BLaER1 treated with 17β-estradiol and CSF1 and Interleukin-3, amounts not matched to agents 10 nM and 100 nM (cell line): Measurements from ENCODE around the gene WNT11.

ENCODE experiments used
- H3K27ac ChIP-seq, 11 experiments: shearing (Covaris generic); formaldehyde crosslinking; 2 replicates each; pipeline ENCODE4 v1.8.1; 2022
- H3K27me3 ChIP-seq, 11 experiments: shearing (Covaris generic); formaldehyde crosslinking; 2 replicates each; pipeline ENCODE4 v1.8.1; 2022
- H3K36me3 ChIP-seq, 11 experiments: shearing (Covaris generic); formaldehyde crosslinking; 2 replicates each; pipeline ENCODE4 v1.8.1; 2022
- H3K4me1 ChIP-seq, 10 experiments: shearing (Covaris generic); formaldehyde crosslinking; 2 replicates each; pipeline ENCODE4 v1.8.1; 2022
- H3K4me2 ChIP-seq, 11 experiments: shearing (Covaris generic); formaldehyde crosslinking; 2 replicates each; pipeline ENCODE4 v1.8.1; 2022
- H3K4me3 ChIP-seq, 10 experiments: shearing (Covaris generic); formaldehyde crosslinking; 2 replicates each; pipeline ENCODE4 v1.8.1; 2022
- H3K9ac ChIP-seq, 11 experiments: shearing (Covaris generic); formaldehyde crosslinking; 2 replicates each; pipeline ENCODE4 v1.8.1; 2022
- H3K9me3 ChIP-seq, 11 experiments: shearing (Covaris generic); formaldehyde crosslinking; replicated peaks in 1 of 11; 2 replicates each; pipeline ENCODE4 v1.8.1; 2022
- H4K20me1 ChIP-seq, 11 experiments: shearing (Covaris generic); formaldehyde crosslinking; 2 replicates each; pipeline ENCODE4 v1.8.1; 2022
- Cebpa-rat ChIP-seq, 11 experiments: shearing (Covaris generic); IDR thresholded peaks; 2 replicates each; pipeline ENCODE4 v1.8.1; 2022

The WNT11 gene

DNA sequence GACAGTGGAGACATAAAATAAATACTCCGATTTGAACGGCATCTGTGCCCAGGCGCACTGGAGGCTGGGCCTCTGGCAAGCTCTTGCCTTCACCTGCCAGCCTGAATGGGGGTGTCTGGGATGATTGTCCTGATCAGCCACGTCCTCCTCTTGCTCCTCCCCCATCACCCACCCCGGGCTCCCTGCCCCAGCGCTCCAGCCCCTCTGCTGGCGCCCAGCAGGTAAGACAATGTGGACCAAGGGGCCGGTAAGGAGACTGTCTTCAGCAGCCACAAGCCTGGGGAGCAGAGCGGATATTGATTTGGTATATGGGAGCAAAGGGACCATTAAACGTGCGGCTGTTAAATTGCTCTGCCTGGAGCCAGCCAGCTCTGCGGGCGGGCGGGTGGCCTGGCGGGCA is 24.9 kb downstream of the WNT11 start:
- no peaks in the 10 kb centered on the region for H3K9me3 ChIP-seq
- peaks cover 12 to 36% (median 25%) of the 10 kb centered on the region in 10 experiments; a peak in 19 of 20 replicates for H3K4me1 ChIP-seq
- H3K9ac ChIP-seq = no peak overlapping the region
- no peak overlapping the region for H3K27ac ChIP-seq
- no peaks in the 10 kb centered on the region for H3K36me3 ChIP-seq
- no peak overlapping the region for H3K4me3 ChIP-seq
- no peak overlapping the region for H3K4me2 ChIP-seq
- H3K27me3 ChIP-seq = no peaks in the 10 kb centered on the region
- no peaks in the 10 kb centered on the region for H4K20me1 ChIP-seq
- TF ChIP-seq Cebpa-rat (IDR thresholded peaks at IDR 0.05) = no peak

- Histone ChIP-seq H3K9ac (no peak overlapping the region), H3K4me2 (peak overlapping the region in 8 of 11 experiments; percentile 12 to 61 (median 36); a peak in 12 of 22 replicates), H3K27ac (no peak overlapping the region), H3K9me3 (no peaks in the 10 kb centered on the region), H3K36me3 (no peaks in the 10 kb centered on the region), H4K20me1 (no peaks in the 10 kb centered on the region), H3K27me3 (no peaks in the 10 kb centered on the region), H3K4me1 (peaks cover 0 to 26% (median 18%) of the 10 kb centered on the region in 10 experiments; a peak in 16 of 20 replicates), H3K4me3 (no peak overlapping the region)
- no peak for TF ChIP-seq Cebpa-rat (IDR thresholded peaks at IDR 0.05)
Measured at GRCh38 chr11:76179147-76179546, 27.2 kb downstream of the WNT11 start.

DNA sequence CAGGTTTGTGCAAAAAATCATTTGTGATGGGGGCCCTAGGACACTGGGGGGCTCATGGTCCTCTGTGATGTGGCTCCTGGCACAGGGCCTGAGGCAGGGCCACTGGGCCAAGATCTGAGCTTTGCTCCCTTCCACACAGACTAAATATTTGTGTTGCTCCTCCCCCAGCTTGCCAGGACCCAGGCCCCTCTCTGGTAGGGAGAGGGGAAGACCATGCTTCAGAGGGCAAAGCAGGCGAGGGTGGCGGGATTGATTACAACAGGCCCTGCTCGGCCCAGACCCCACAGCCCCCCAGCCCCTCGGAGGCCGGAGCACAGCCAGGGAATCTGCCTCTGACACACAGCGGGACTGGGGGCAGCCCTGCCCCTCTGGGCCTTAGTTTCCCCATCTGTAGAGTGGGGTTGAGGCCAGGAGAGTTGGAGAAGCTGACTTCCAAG is 29.0 kb downstream of the WNT11 start:
- Histone ChIP-seq H3K4me3 (no peak overlapping the region), H3K36me3 (no peaks in the 10 kb centered on the region), H3K9me3 (no peaks in the 10 kb centered on the region), H3K9ac (no peak overlapping the region), H3K4me2 (no peak overlapping the region), H4K20me1 (no peaks in the 10 kb centered on the region), H3K27me3 (no peaks in the 10 kb centered on the region), H3K4me1 (peaks cover 0 to 25% (median 18%) of the 10 kb centered on the region in 10 experiments; a peak in 13 of 20 replicates), H3K27ac (no peak overlapping the region)
- TF ChIP-seq Cebpa-rat (IDR thresholded peaks at IDR 0.05) = no peak

DNA sequence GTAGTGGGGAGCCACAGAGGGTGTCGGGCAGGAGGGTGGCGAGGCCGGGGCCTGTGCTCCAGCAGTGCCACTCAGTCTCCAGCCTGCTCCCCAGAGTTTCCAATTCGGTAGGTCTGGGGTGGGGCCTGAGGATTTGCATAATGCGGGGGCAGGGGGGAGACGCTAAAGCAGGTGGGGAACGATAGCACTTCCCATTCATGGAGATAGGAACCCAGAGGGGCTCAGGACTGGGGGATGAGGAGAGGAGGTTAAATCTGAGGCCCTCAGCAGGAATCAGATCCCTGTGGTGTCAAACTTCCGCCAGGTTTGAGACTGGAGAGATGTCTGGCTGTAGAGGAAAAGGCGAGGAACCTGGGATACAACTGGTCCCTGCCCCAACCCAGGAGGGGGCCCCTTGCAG is 29.8 kb downstream of the WNT11 start:
- H3K4me3 ChIP-seq = no peak overlapping the region
- no peak overlapping the region for H3K9ac ChIP-seq
- TF ChIP-seq Cebpa-rat (IDR thresholded peaks at IDR 0.05) = no peak
- no peak overlapping the region for H3K27ac ChIP-seq
- H3K9me3 ChIP-seq = no peaks in the 10 kb centered on the region
- H3K4me2 ChIP-seq = peak overlapping the region in 6 of 11 experiments; percentile 5 to 41 (median 26); a peak in 10 of 22 replicates
- H3K27me3 ChIP-seq = no peaks in the 10 kb centered on the region
- H3K36me3 ChIP-seq = no peaks in the 10 kb centered on the region
- no peaks in the 10 kb centered on the region; a peak in 1 of 22 replicates for H4K20me1 ChIP-seq
- peaks cover 0 to 25% (median 18%) of the 10 kb centered on the region in 10 experiments; a peak in 13 of 20 replicates for H3K4me1 ChIP-seq

GRCh38 chr11:76175783-76176182 is 30.5 kb downstream of the WNT11 start:
- no peak for TF ChIP-seq Cebpa-rat (IDR thresholded peaks at IDR 0.05)
- H3K4me2 ChIP-seq = peak overlapping the region in 6 of 11 experiments; percentile 5 to 41 (median 26); a peak in 9 of 22 replicates
- H3K36me3 ChIP-seq = no peaks in the 10 kb centered on the region
- no peak overlapping the region for H3K4me3 ChIP-seq
- no peaks in the 10 kb centered on the region for H3K27me3 ChIP-seq
- no peak overlapping the region for H3K27ac ChIP-seq
- H4K20me1 ChIP-seq = no peaks in the 10 kb centered on the region; a peak in 1 of 22 replicates
- H3K9ac ChIP-seq = peak overlapping the region in 2 of 11 experiments; percentile 20 to 24; a peak in 1 of 22 replicates
- H3K4me1 ChIP-seq = peaks cover 0 to 25% (median 18%) of the 10 kb centered on the region in 10 experiments; a peak in 13 of 20 replicates
- no peaks in the 10 kb centered on the region for H3K9me3 ChIP-seq

GRCh38 chr11:76174330-76174729 is 32.0 kb downstream of the WNT11 start:
- H3K4me1 ChIP-seq = peaks cover 0 to 24% (median 18%) of the 10 kb centered on the region in 10 experiments; a peak in 13 of 20 replicates
- H3K27me3 ChIP-seq = no peaks in the 10 kb centered on the region
- no peak overlapping the region for H3K4me2 ChIP-seq
- no peak overlapping the region for H3K27ac ChIP-seq
- no peaks in the 10 kb centered on the region for H3K9me3 ChIP-seq
- no peaks in the 10 kb centered on the region; a peak in 1 of 22 replicates for H4K20me1 ChIP-seq
- H3K9ac ChIP-seq = no peak overlapping the region
- no peak overlapping the region for H3K4me3 ChIP-seq
- TF ChIP-seq Cebpa-rat (IDR thresholded peaks at IDR 0.05) = no peak
- no peaks in the 10 kb centered on the region for H3K36me3 ChIP-seq

DNA sequence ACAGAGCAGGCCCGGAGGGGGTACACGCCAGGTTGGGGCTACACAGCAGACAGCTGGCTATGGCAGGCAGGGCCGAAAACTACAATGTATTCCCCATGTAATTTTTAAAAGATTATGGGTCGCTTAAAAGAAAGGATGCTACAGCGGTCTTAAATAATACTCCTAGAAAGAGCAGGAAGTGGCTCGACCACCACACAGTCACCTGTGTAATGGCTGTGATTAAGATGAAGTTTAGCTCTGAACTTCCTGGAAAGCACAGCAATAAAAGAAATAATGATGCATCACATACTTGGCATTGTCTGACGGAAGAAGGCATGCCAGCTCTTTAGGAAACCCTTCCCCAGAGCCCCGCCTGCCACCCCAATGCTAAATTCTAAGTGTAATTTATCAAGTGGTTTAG is 32.6 kb downstream of the WNT11 start:
- no peaks in the 10 kb centered on the region for H3K36me3 ChIP-seq
- no peak overlapping the region for H3K27ac ChIP-seq
- no peak for TF ChIP-seq Cebpa-rat (IDR thresholded peaks at IDR 0.05)
- H3K4me1 ChIP-seq = peaks cover 0 to 23% (median 15%) of the 10 kb centered on the region in 10 experiments; a peak in 12 of 20 replicates
- H4K20me1 ChIP-seq = no peaks in the 10 kb centered on the region; a peak in 1 of 22 replicates
- no peak overlapping the region for H3K4me2 ChIP-seq
- no peak overlapping the region for H3K9ac ChIP-seq
- no peaks in the 10 kb centered on the region for H3K27me3 ChIP-seq
- H3K4me3 ChIP-seq = no peak overlapping the region
- H3K9me3 ChIP-seq = no peaks in the 10 kb centered on the region

- no peak overlapping the region for H3K4me2 ChIP-seq
- no peak for TF ChIP-seq Cebpa-rat (IDR thresholded peaks at IDR 0.05)
- peaks cover 0 to 26% (median 16%) of the 10 kb centered on the region in 10 experiments; a peak in 12 of 20 replicates for H3K4me1 ChIP-seq
- H3K9me3 ChIP-seq = no peaks in the 10 kb centered on the region
- H3K4me3 ChIP-seq = no peak overlapping the region
- no peaks in the 10 kb centered on the region for H3K36me3 ChIP-seq
- H3K9ac ChIP-seq = no peak overlapping the region
- H3K27me3 ChIP-seq = no peaks in the 10 kb centered on the region
- H3K27ac ChIP-seq = no peak overlapping the region
- no peaks in the 10 kb centered on the region; a peak in 1 of 22 replicates for H4K20me1 ChIP-seq
Measured at GRCh38 chr11:76172583-76172982, 33.7 kb downstream of the WNT11 start.

GRCh38 chr11:76170468-76170867 is 35.8 kb downstream of the WNT11 start:
- Histone ChIP-seq H3K27ac (no peak overlapping the region), H3K9ac (no peak overlapping the region)

DNA sequence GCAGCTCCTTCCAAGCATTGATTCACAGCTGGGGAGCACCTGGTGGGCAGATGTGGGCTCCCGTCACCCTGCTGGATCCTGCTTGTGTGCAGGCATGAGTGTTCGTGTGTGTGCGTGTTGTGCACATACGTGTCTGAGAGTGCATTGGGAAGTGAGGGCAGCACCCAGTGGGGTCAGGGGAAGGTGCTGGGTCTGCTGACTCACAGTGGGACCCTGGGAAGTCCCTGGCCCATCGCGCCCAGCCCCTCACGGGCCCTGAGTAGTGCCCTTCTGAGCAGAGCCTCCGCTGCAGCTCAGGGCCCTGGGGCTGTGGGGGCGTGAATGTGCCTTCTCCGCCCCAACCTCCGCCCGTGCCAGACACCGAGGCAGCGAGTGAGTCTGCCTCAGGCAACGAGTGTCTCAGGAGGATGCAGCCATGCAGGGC is 36.8 kb downstream of the WNT11 start:
- H3K9me3 ChIP-seq = no peaks in the 10 kb centered on the region
- no peaks in the 10 kb centered on the region; a peak in 2 of 22 replicates for H4K20me1 ChIP-seq
- no peak overlapping the region for H3K27ac ChIP-seq
- no peaks in the 10 kb centered on the region for H3K36me3 ChIP-seq
- H3K9ac ChIP-seq = no peak overlapping the region
- H3K4me2 ChIP-seq = peak overlapping the region in 6 of 11 experiments; percentile 11 to 41 (median 28); a peak in 8 of 22 replicates
- peaks cover 0 to 20% (median 14%) of the 10 kb centered on the region in 10 experiments; a peak in 11 of 20 replicates for H3K4me1 ChIP-seq
- H3K27me3 ChIP-seq = no peaks in the 10 kb centered on the region
- no peak overlapping the region for H3K4me3 ChIP-seq
- no peak for TF ChIP-seq Cebpa-rat (IDR thresholded peaks at IDR 0.05)

More at GRCh38 chr11:76170468-76170867, 35.8 kb downstream of the WNT11 start:
- no peak overlapping the region for H3K4me3 ChIP-seq
- H3K9me3 ChIP-seq = no peaks in the 10 kb centered on the region
- no peak overlapping the region for H3K4me2 ChIP-seq
- TF ChIP-seq Cebpa-rat (IDR thresholded peaks at IDR 0.05) = no peak
- H4K20me1 ChIP-seq = no peaks in the 10 kb centered on the region; a peak in 2 of 22 replicates
- no peaks in the 10 kb centered on the region for H3K27me3 ChIP-seq
- no peaks in the 10 kb centered on the region for H3K36me3 ChIP-seq
- peaks cover 0 to 20% (median 14%) of the 10 kb centered on the region in 10 experiments; a peak in 11 of 20 replicates for H3K4me1 ChIP-seq
